Neural crest cell (in vitro differentiated cells): ENCODE data around the gene CSTF3. TPM values are rescaled to one million over a fixed set of nuclear protein-coding genes. Genes with fewer than 3 reads are reported as not detected.
"Not testable (repeated sequence)": the region's sequence is repeated elsewhere in the genome, so short reads cannot be mapped to it uniquely, and the experiment has no call there.

Experiments
- DNase-seq: peaks from one replicate; pipeline ENCODE4 v3.0.0; 2021; ENCODE audit warnings: low read depth, mixed read lengths, low spot score
- H3K27ac Mint-ChIP-seq: one replicate; pipeline ENCODE4 v1.8.0; 2021; ENCODE audit warnings: mild to moderate bottlenecking, mixed read lengths; ENCODE audit not compliant: unreplicated experiment
- H3K27me3 Mint-ChIP-seq: 2 replicates; pipeline ENCODE4 v1.8.0; 2021; ENCODE audit warnings: low read depth, mild to moderate bottlenecking, mixed read lengths
- H3K36me3 Mint-ChIP-seq: 2 replicates; pipeline ENCODE4 v1.8.0; 2021; ENCODE audit warnings: low read depth, mild to moderate bottlenecking, mixed read lengths
- H3K4me1 Mint-ChIP-seq: 2 replicates; pipeline ENCODE4 v1.8.0; 2021; ENCODE audit warnings: mixed read lengths
- H3K4me3 Mint-ChIP-seq: one replicate; pipeline ENCODE4 v1.8.0; 2021; ENCODE audit warnings: mild to moderate bottlenecking, mixed read lengths
- H3K9me3 Mint-ChIP-seq: 2 replicates; pipeline ENCODE4 v1.8.0; 2021; ENCODE audit warnings: mixed read lengths
- CTCF ChIP-seq: fragments of 200-600 bp; sonication (generic); conservative IDR thresholded peaks from 2 replicates; pipeline ENCODE4 v1.5.0; 2021; ENCODE audit warnings: antibody characterized with exemption, mild to moderate bottlenecking
- total RNA-seq: library from RNA; stranded (reverse); gene quantifications from 2 replicates; pipeline ENCODE4 v1.2.1, GENCODE V29; 2021

The CSTF3 gene
- total RNA-seq, 1 donor from 2014 or later = 72.1 TPM

- H3K4me1 Mint-ChIP-seq = peaks cover 8% of the 10 kb centered on the region
- no peaks in the 10 kb centered on the region for H3K9me3 Mint-ChIP-seq
- no peak overlapping the region for H3K4me3 Mint-ChIP-seq
- no peak for DNase-seq
- no peak for TF ChIP-seq CTCF
- H3K27ac Mint-ChIP-seq = no peak overlapping the region
- peaks cover 6% of the 10 kb centered on the region for H3K36me3 Mint-ChIP-seq
- no peaks in the 10 kb centered on the region for H3K27me3 Mint-ChIP-seq
Observed at GRCh38 chr11:33057284-33057683, 104.0 kb downstream of the CSTF3 start.

DNA sequence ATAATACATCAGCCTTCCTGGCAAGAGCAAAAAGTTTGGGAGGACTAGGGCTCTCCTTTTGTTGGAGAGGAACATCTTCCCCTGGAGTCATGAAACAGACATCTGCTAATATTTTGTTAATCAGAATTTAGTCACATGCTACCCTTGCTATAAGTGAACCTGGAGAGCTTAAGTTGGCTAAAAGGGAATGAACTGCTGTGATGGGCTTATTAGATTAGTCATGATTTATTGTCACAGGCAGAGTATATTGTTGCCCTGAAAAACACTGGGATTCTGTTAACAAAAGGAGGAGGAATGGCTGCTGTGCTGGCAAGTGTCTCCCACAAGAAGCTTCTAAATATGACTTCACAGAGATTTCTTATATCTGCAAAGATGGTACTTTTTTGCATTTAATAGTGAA, 105.9 kb downstream of the CSTF3 start:
- DNase-seq = no peak
- no peaks in the 10 kb centered on the region for H3K9me3 Mint-ChIP-seq
- TF ChIP-seq CTCF = no peak
- H3K27me3 Mint-ChIP-seq = no peaks in the 10 kb centered on the region
- peaks cover 6% of the 10 kb centered on the region for H3K36me3 Mint-ChIP-seq
- H3K4me3 Mint-ChIP-seq = no peak overlapping the region
- peaks cover 8% of the 10 kb centered on the region for H3K4me1 Mint-ChIP-seq
- no peak overlapping the region for H3K27ac Mint-ChIP-seq

GRCh38 chr11:33052231-33052630, 109.0 kb downstream of the CSTF3 start:
- peaks cover 8% of the 10 kb centered on the region for H3K36me3 Mint-ChIP-seq
- H3K9me3 Mint-ChIP-seq = no peaks in the 10 kb centered on the region
- peaks cover 8% of the 10 kb centered on the region for H3K4me1 Mint-ChIP-seq
- no peak for DNase-seq
- no peaks in the 10 kb centered on the region for H3K27me3 Mint-ChIP-seq
- no peak for TF ChIP-seq CTCF
- no peak overlapping the region for H3K4me3 Mint-ChIP-seq
- no peak overlapping the region for H3K27ac Mint-ChIP-seq

DNA sequence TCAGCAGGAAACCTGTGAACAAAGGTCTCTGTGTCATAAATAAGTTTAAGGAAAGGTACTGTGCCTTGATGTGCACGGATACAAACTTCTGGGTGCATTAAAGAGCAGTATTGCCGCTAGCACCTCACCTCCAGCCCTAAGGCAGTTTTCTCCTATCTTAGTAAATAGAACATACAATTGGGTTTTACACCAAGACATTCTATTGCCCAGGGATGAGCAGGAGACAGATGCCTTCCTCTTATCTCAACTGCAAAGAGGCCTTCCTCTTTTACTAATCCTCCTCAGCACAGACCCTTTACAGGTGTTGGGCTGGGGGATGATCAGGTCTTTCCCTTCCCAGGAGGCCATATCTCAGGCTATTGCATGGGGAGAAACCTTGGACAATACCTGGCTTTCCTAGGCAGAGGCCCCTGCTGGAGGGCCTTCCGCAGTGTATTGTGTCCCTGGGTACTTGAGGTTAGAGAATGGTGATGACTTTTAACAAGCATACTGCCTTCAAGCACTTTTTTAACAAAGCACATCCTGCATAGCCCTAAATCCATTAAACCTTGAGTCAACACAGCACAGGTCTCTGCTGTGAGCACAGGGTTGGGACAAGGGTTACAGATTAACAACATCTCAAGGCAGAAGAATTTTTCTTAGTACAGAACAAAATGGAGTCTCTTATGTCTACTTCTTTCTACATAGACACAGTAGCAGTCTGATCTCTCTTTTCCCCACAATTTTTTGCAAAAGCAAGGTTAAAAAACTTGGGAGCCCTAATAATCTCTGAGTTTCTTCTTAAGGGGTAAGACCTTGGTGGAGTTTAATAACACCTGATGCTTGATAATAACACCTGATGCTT, 111.5 kb downstream of the CSTF3 start:
- not testable (repeated sequence) for H3K9me3 Mint-ChIP-seq, H3K27ac Mint-ChIP-seq, DNase-seq, H3K4me3 Mint-ChIP-seq, H3K27me3 Mint-ChIP-seq, H3K4me1 Mint-ChIP-seq
- peaks cover 24% of the 10 kb centered on the region for H3K36me3 Mint-ChIP-seq

DNA sequence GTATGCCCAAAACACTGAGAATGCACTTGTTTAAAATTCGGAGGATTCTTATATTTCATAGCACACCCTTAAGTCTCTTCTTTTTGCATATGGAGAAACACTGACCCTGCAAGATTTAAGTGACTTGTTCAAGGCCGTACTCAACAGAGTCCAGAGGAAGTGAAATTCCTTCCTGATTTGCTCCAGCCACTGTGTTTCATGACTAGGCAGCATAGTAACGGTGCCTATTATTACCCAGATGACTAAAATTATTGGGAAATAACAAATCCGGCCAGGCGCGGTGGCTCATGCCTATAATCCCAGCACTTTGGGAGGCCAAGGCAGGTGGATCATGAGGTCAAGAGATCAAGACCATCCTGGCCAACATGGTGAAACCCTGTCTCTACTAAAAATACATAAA, 112.6 kb downstream of the CSTF3 start:
- not testable (repeated sequence) for H3K9me3 Mint-ChIP-seq, H3K4me1 Mint-ChIP-seq, H3K27ac Mint-ChIP-seq, DNase-seq, H3K4me3 Mint-ChIP-seq, H3K27me3 Mint-ChIP-seq
- peaks cover 34% of the 10 kb centered on the region for H3K36me3 Mint-ChIP-seq

GRCh38 chr11:33045551-33046255, 115.6 kb downstream of the CSTF3 start:
- H3K27ac Mint-ChIP-seq = no peak overlapping the region
- no peak overlapping the region for H3K4me3 Mint-ChIP-seq

More at GRCh38 chr11:33045551-33046255, 115.6 kb downstream of the CSTF3 start:
- Mint-ChIP-seq H3K4me1 (peaks cover 6% of the 10 kb centered on the region), H3K36me3 (peaks cover 36% of the 10 kb centered on the region), H3K27me3 (no peaks in the 10 kb centered on the region), H3K9me3 (peaks cover 4% of the 10 kb centered on the region)
- no peak for DNase-seq
- no peak for TF ChIP-seq CTCF
